Mesothelial cell of epicardium (in vitro differentiated cells): ENCODE results near the gene ATG101. TPM values are rescaled to one million over a fixed set of nuclear protein-coding genes. Genes with fewer than 3 reads are reported as not detected.

Source experiments
- DNase-seq, 2 experiments: peaks; one replicate each; pipeline ENCODE4 v3.0.0; 2021; ENCODE audit warnings: low spot score in 2 of 2; ENCODE audit not compliant: unreplicated experiment in 2 of 2
- H3K27ac Mint-ChIP-seq: 2 replicates; pipeline ENCODE4 v1.8.0; 2021; ENCODE audit warnings: mixed read lengths
- H3K27me3 Mint-ChIP-seq: 2 replicates; pipeline ENCODE4 v1.8.0; 2021; ENCODE audit warnings: low read depth, mixed read lengths
- H3K36me3 Mint-ChIP-seq: 2 replicates; pipeline ENCODE4 v1.8.0; 2021; ENCODE audit warnings: mixed read lengths
- H3K4me1 Mint-ChIP-seq: 2 replicates; pipeline ENCODE4 v1.8.0; 2021; ENCODE audit warnings: mixed read lengths
- H3K4me3 Mint-ChIP-seq: 2 replicates; pipeline ENCODE4 v1.8.0; 2021; ENCODE audit warnings: mild to moderate bottlenecking, moderate library complexity, mixed read lengths
- H3K9me3 Mint-ChIP-seq: 2 replicates; pipeline ENCODE4 v1.8.0; 2021; ENCODE audit warnings: mixed read lengths
- total RNA-seq: library from RNA; stranded (reverse); gene quantifications from 3 replicates; pipeline ENCODE4 v1.2.1, GENCODE V29; 2021
- TF ChIP-seq, protein P1 (sequence below): fragments of 200-600 bp; sonication (generic); IDR thresholded peaks from one replicate; pipeline ENCODE4 v1.5.0; 2021; ENCODE audit warnings: antibody characterized with exemption; ENCODE audit not compliant: unreplicated experiment

ATG101 gene
- total RNA-seq, 1 donor from 2014 or later = 32.8 TPM

GRCh38 chr12:52060498-52061177, 9.1 kb upstream of the ATG101 start:
- no peak overlapping the region for H3K4me3 Mint-ChIP-seq
- no peaks in the 10 kb centered on the region for H3K9me3 Mint-ChIP-seq
- TF ChIP-seq, protein P1, sequence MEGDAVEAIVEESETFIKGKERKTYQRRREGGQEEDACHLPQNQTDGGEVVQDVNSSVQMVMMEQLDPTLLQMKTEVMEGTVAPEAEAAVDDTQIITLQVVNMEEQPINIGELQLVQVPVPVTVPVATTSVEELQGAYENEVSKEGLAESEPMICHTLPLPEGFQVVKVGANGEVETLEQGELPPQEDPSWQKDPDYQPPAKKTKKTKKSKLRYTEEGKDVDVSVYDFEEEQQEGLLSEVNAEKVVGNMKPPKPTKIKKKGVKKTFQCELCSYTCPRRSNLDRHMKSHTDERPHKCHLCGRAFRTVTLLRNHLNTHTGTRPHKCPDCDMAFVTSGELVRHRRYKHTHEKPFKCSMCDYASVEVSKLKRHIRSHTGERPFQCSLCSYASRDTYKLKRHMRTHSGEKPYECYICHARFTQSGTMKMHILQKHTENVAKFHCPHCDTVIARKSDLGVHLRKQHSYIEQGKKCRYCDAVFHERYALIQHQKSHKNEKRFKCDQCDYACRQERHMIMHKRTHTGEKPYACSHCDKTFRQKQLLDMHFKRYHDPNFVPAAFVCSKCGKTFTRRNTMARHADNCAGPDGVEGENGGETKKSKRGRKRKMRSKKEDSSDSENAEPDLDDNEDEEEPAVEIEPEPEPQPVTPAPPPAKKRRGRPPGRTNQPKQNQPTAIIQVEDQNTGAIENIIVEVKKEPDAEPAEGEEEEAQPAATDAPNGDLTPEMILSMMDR = no peak
- H3K27me3 Mint-ChIP-seq = peaks cover 17% of the 10 kb centered on the region
- peaks cover 2% of the 10 kb centered on the region for H3K36me3 Mint-ChIP-seq
- no peak overlapping the region for H3K27ac Mint-ChIP-seq
- DNase-seq = no peak
- H3K4me1 Mint-ChIP-seq = no peaks in the 10 kb centered on the region

- H3K27me3 Mint-ChIP-seq = peaks cover 26% of the 10 kb centered on the region
- no peaks in the 10 kb centered on the region for H3K9me3 Mint-ChIP-seq
- no peak for DNase-seq
- H3K27ac Mint-ChIP-seq = no peak overlapping the region
- H3K36me3 Mint-ChIP-seq = peaks cover under 1% of the 10 kb centered on the region
- H3K4me3 Mint-ChIP-seq = no peak overlapping the region
- H3K4me1 Mint-ChIP-seq = no peaks in the 10 kb centered on the region
- TF ChIP-seq, protein P1 = no peak
These were observed 8.2 kb upstream of the ATG101 start for GRCh38 chr12:52061470-52062166.

DNA sequence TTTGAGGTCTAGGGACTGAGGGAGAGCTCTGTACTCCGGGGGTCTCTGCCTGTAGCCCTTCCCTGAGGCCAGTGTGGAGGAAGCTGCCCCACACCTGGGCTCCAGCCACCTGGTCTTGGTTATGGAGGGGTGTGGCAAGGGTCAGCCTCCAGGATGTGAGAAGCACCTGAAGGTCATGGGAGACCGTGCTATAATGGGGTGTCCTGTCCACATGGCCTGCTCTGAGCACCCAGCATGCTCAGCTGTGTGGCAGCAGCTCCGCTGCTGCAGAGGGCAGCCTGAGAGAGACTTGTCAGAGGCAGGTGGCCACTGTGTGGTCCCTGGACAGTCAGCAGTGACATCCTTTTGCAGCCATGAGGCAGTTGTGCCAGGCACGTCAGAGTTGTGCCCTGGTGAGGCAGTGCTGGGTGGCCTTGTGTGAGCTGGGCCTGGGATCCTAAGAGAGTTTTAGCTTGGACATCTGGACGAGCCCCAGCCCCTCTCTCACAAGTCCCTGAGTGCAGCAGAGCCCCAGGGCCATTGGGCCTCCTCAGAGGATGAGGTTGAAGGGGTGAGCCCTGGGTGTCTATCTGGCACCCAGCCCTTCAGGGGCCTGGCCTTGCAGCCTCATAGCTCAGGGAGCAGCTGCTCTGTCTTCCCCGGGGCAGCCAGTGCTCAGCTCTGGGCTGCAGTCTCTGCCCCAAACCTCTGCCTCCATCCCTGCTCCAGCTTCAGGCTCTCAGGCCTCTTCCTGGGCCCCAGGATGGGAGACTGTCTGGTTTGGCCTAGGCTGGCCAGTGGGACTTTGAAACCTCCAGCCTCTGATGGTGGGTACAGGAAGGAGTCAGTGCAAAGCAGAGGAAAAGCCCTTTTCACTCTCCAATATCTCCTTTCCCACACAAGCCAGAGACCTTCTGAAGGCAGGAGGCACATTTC, 7.4 kb upstream of the ATG101 start:
- Mint-ChIP-seq H3K4me1 (no peaks in the 10 kb centered on the region), H3K36me3 (no peaks in the 10 kb centered on the region), H3K27ac (no peak overlapping the region), H3K9me3 (no peaks in the 10 kb centered on the region), H3K27me3 (peaks cover 33% of the 10 kb centered on the region), H3K4me3 (no peak overlapping the region)
- TF ChIP-seq, protein P1 = no peak
- no peak for DNase-seq

DNA sequence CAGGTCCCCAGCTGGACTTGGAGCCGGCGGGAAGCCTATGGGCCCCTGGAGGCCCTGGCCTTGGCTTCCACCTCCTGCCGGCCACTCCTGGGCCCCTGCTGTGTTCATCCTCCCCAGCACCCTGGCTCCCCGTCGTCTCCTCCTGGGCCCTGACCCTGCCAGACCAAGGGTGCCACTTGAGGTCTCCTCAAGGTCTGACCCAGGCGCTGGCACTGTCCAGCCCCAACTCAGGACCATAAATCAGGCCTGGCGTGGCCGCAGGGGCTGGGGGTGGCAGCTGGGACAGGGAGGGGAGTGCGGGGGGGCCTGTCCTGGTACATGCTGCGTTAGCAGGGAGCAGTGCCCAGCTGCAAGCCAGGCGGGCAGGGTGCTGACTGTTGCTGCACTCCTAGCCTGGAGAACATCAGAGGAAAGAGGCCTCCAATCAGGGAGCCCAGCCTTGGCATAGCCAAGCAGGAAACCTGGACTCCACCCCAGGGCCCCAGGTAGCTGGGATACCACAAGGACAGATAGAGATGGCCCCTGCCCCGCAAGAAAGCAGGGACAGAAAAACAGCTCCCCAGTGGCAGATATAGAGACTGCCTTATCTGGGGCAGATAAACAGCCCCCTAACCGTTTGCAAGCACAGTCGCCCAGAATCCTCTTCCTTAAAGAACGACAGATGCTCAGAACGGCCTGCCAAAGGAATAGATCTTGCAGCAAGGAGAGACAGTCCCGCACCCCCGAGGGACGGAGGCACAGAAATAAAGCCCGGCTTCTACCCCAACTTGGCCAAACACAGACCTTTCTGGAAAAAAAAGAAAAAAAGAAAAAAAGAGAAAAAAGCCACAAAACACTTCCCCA, 6.5 kb upstream of the ATG101 start:
- Mint-ChIP-seq H3K4me3 (no peak overlapping the region), H3K27me3 (peaks cover 33% of the 10 kb centered on the region), H3K27ac (peak overlapping the region; percentile 14), H3K9me3 (no peaks in the 10 kb centered on the region), H3K4me1 (no peaks in the 10 kb centered on the region), H3K36me3 (no peaks in the 10 kb centered on the region)
- no peak for DNase-seq
- TF ChIP-seq, protein P1 = no peak
